SK-N-SH (cell line): ENCODE measurements around the gene PPP1CA.

ENCODE experiments used
- MXI1 ChIP-seq: IDR thresholded peaks from 2 replicates; pipeline ENCODE4 v1.6.1; 2012; ENCODE audit warnings: mild to moderate bottlenecking, low read depth, low read length, improper control_type of control experiment
- RAD21 ChIP-seq: IDR thresholded peaks from 2 replicates; pipeline ENCODE4 v1.6.1; 2012; ENCODE audit warnings: mild to moderate bottlenecking, low read length
- USF2 ChIP-seq: fragments of 150-350 bp; IDR thresholded peaks from 2 replicates; pipeline ENCODE4 v1.6.1; 2017; ENCODE audit warnings: antibody characterized with exemption, low read length, low read depth, borderline replicate concordance
- YY1 ChIP-seq: IDR thresholded peaks from 2 replicates; pipeline ENCODE4 v1.4.0; 2012; ENCODE audit warnings: low read depth, mild to moderate bottlenecking

DNA sequence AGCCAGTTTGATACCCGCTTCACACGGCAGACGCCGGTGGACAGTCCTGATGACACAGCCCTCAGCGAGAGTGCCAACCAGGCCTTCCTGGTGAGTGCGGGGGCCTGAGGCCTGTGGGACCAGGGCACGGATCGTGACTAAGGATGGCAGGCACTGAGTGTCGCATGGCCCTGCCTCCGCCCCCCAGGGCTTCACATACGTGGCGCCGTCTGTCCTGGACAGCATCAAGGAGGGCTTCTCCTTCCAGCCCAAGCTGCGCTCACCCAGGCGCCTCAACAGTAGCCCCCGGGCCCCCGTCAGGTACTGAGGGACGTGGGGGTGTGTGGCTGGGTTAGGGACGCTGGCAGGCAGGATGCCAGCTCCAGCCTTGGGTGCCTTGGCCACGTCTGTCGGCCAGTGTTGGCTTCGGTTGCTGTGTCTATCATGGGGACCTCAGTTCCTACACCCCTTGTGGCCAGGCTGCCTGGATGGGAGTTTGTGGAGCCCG, 32.8 kb upstream of the PPP1CA start:
- TF ChIP-seq USF2 (no peak), YY1 (no peak), MXI1 (no peak), RAD21 (no peak)
